ENCODE measurements around the gene FOXF2.

The FOXF2 gene

DNA sequence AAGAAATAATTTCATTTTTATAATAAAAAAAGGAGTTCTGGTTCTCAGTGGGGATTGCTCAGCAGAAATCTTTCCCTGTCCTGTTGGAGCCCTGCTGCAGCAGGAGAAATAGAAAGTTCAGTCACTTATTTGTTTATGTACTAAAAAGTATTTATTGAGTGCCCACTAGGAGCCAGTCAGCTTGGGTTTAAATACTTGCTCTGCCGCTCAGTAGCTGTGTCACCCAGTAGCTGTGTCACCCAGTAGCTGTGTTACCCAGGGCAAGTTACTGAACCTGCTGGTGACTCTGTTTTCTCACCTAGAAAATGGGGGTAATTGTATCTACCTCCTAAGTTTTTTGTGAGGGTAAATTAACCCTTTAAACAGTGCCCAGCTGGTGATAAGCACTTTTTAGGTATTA, 32.9 kb downstream of the FOXF2 start:
- Histone ChIP-seq H3K4me3 (ENCODE audit: low read depth, low read length) (no peak overlapping the region), H3K9ac (ENCODE audit: low read depth, low read length) (no peak overlapping the region), H3K27me3 (ENCODE audit: control insufficient read depth, insufficient read depth, low read length) (peaks cover 8% of the 10 kb centered on the region), H3K4me1 (ENCODE audit: control insufficient read depth, insufficient read depth, low read length) (no peaks in the 10 kb centered on the region), H3K36me3 (ENCODE audit: control insufficient read depth, insufficient read depth, low read length) (no peaks in the 10 kb centered on the region), H3K9me3 (ENCODE audit: control insufficient read depth, insufficient read depth, low read length) (no peaks in the 10 kb centered on the region)

DNA sequence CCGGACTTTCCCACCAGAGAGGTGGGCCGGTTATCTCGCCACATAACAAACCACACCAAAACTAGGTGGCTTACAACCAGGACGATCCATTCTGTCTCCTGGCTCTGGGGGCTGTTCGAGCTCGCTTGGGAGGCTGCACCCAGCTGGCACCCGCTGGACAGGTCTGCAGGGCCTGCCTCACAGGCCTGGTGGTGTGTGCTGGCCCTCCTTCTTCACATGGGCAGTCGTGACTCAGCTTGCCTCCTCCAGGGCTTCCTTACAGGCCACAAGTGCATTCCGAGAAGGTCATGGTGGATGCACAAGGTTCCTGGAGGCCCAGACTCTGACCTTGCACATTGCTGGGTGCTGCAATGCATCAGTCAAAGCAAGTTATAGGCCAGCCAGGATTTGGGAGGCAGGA, 34.2 kb downstream of the FOXF2 start:
- Histone ChIP-seq H3K36me3 (ENCODE audit: control insufficient read depth, insufficient read depth, low read length) (no peaks in the 10 kb centered on the region), H3K27me3 (ENCODE audit: control insufficient read depth, insufficient read depth, low read length) (peaks cover 8% of the 10 kb centered on the region), H3K4me3 (ENCODE audit: low read depth, low read length) (no peak overlapping the region), H3K4me1 (ENCODE audit: control insufficient read depth, insufficient read depth, low read length) (no peaks in the 10 kb centered on the region), H3K9ac (ENCODE audit: low read depth, low read length) (no peak overlapping the region), H3K9me3 (ENCODE audit: control insufficient read depth, insufficient read depth, low read length) (no peaks in the 10 kb centered on the region)

DNA sequence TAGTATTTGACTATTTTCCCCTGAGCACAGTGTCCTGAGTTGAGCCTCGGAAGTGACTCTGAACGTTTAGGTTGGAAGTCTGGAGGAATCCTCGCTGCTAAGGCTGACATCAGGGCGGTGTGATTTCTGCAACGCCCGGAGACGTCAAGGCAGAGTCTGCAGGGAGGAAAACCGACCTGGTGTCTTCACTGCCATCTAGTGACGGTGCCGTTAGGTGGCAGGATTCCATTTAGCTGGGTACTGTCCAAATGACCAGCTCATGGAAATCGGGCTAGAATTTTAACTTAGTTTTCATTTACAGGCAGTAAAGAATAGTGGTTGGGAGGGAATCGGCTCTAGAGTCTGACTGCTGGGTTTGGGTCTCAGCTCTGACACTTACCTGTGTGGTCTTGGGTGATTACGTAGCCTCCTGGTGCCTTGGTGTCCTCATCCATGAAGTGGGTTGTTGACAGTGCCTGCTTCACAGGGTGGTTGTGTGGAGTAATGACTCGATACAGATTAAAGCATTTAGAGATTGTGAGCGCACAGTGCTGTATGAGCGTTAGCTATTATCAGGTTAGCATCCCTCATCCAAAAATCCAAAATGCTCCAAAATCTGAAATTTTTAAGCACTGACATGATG, 35.0 kb downstream of the FOXF2 start:
- no peaks in the 10 kb centered on the region for H3K4me1 ChIP-seq (ENCODE audit: control insufficient read depth, insufficient read depth, low read length)
- no peak overlapping the region for H3K4me3 ChIP-seq (ENCODE audit: low read depth, low read length)
- no peaks in the 10 kb centered on the region for H3K9me3 ChIP-seq (ENCODE audit: control insufficient read depth, insufficient read depth, low read length)
- H3K36me3 ChIP-seq (ENCODE audit: control insufficient read depth, insufficient read depth, low read length), result no peaks in the 10 kb centered on the region
- peaks cover 8% of the 10 kb centered on the region for H3K27me3 ChIP-seq (ENCODE audit: control insufficient read depth, insufficient read depth, low read length)
- no peak overlapping the region for H3K9ac ChIP-seq (ENCODE audit: low read depth, low read length)

DNA sequence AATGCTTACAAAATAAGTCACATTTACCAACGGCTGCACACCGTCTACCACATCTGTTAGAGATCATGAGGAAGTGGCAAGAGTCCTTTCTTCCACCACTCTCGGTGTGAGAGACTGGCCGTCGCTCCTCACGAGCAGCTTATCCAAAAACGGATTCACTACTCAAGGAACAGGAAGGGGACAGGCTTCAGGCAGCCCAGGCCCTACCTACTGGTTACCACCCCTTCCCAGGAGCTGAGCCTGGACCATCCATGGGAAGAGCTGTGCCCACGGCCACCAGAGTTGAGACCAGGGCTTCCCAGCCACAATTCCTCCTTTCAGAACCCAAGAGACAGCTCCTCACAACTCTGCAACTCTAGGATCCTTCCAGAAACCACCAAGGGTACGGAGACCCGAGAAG, 37.0 kb downstream of the FOXF2 start:
- Histone ChIP-seq H3K4me3 (ENCODE audit: low read depth, low read length) (no peak overlapping the region), H3K36me3 (ENCODE audit: control insufficient read depth, insufficient read depth, low read length) (no peaks in the 10 kb centered on the region), H3K4me1 (ENCODE audit: control insufficient read depth, insufficient read depth, low read length) (no peaks in the 10 kb centered on the region), H3K9ac (ENCODE audit: low read depth, low read length) (no peak overlapping the region), H3K27me3 (ENCODE audit: control insufficient read depth, insufficient read depth, low read length) (peaks cover 8% of the 10 kb centered on the region), H3K9me3 (ENCODE audit: control insufficient read depth, insufficient read depth, low read length) (no peaks in the 10 kb centered on the region)

DNA sequence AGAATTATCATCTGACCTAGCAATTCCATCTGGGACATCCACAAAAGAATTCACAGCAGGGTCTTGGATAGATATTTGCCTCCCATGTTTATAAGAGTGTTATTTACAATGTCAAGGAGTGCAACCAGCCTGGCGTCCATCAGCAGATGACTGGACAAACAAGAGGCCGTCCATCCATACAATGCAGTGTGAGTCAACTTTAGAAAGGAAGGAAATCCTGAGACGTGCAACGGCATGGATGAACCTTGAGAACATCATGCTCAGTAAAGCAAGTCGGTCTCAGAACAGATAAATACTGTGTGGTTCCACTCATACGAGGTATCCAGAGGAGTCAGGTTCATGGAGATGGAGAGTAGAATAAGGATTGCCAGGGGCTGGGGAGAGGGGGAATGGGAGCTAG, 46.4 kb downstream of the FOXF2 start:
- H3K9ac ChIP-seq (ENCODE audit: low read depth, low read length), result no peak overlapping the region
- peaks cover 4% of the 10 kb centered on the region for H3K4me1 ChIP-seq (ENCODE audit: control insufficient read depth, insufficient read depth, low read length)
- no peak overlapping the region for H3K4me3 ChIP-seq (ENCODE audit: low read depth, low read length)
- H3K9me3 ChIP-seq (ENCODE audit: control insufficient read depth, insufficient read depth, low read length), result no peaks in the 10 kb centered on the region
- H3K36me3 ChIP-seq (ENCODE audit: control insufficient read depth, insufficient read depth, low read length), result no peaks in the 10 kb centered on the region
- H3K27me3 ChIP-seq (ENCODE audit: control insufficient read depth, insufficient read depth, low read length), result peaks cover 3% of the 10 kb centered on the region

DNA sequence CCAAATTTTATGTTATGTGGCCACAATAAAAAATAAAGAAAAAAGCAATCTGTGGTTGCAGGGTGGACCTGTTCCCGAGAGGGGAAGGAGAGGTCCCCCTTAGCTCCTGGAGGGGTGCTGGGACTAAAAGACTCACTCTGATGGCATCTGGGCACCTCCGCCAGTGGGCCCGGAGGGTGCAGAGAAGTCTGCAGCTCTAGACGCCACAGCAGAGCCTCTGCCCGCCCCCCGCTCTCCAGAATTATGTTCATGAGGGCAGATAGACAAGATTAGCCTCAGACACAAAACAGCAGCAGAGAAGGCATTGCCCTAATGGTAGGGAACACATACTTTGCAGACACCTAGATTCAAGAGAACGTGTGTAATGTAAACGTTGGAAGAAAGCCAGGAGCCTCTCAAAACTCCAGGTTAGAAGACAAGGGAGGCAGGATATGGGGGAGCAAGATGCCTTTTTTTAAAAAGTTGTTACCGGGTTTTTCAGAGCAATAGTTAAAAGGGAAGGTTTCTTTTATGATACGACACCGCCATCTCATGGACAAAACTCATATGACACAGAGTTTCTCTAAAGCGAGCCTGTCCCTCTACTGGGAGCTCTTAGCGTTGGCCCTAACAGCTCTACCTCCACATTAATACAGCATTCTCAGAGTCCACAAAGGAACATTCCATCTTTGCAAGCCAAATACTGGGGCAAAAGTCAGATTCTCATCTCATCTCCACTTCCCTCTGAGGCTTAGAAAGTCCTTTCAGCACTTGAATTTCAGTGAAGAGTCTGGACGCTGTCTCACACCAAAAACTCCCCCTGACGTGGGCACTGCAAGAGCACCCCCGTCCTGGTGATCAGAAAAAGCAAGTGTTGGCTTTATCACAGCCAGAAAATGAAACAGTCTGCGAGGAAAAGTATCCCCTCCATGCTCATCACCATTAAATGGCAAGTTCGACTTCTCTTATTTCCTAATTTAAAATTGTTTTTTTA, 47.2 kb downstream of the FOXF2 start:
- Histone ChIP-seq H3K4me1 (ENCODE audit: control insufficient read depth, insufficient read depth, low read length) (peaks cover 4% of the 10 kb centered on the region), H3K9ac (ENCODE audit: low read depth, low read length) (no peak overlapping the region)

DNA sequence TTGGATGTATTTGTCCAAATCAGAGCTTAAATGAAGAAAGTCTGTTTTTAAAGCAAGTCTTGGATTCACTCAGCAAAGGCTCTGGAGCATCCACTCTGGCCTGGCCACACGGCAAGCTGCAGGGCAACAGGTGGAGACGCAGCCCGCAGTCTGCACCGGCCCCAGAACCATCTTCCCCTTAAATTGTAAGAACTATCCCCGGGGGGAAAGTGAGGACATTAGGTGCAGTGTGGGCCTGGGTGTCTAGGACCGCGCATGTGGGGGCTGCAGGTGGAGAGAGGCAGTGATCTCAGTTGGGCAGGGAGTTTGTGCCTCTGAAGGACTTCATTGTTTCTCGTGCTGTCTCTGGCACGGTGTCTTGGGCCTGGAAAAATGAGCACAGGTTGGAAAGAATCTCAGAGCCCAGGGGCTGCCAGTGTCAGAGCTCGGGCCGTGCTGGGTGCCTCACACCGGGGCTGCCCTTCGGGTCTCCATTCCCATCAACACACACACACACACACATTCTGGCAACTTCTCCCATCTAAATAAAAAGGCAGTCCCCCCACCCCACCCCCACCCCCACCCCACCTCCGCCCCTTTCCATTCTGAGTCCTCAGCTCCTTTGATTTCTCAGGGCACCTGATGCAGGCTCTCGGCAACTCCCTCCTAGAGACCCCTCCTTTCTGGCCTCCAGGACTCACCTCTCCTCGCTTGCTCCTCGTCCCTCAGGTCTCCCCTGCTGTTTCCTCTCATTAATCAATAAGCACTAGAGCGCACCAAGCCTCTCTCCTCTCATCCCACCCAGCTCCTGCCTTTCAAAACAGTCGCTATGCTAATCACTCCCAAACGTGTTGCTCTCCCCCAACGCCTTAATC, 48.4 kb downstream of the FOXF2 start:
- Histone ChIP-seq H3K4me3 (ENCODE audit: low read depth, low read length) (no peak overlapping the region), H3K4me1 (ENCODE audit: control insufficient read depth, insufficient read depth, low read length) (peaks cover 4% of the 10 kb centered on the region), H3K9me3 (ENCODE audit: control insufficient read depth, insufficient read depth, low read length) (no peaks in the 10 kb centered on the region), H3K9ac (ENCODE audit: low read depth, low read length) (no peak overlapping the region), H3K36me3 (ENCODE audit: control insufficient read depth, insufficient read depth, low read length) (no peaks in the 10 kb centered on the region), H3K27me3 (ENCODE audit: control insufficient read depth, insufficient read depth, low read length) (peaks cover 3% of the 10 kb centered on the region)

More for the DNA sequence above, 47.2 kb downstream of the FOXF2 start:
- Histone ChIP-seq H3K27me3 (ENCODE audit: control insufficient read depth, insufficient read depth, low read length) (peaks cover 3% of the 10 kb centered on the region), H3K9me3 (ENCODE audit: control insufficient read depth, insufficient read depth, low read length) (no peaks in the 10 kb centered on the region), H3K4me3 (ENCODE audit: low read depth, low read length) (no peak overlapping the region), H3K36me3 (ENCODE audit: control insufficient read depth, insufficient read depth, low read length) (no peaks in the 10 kb centered on the region)

DNA sequence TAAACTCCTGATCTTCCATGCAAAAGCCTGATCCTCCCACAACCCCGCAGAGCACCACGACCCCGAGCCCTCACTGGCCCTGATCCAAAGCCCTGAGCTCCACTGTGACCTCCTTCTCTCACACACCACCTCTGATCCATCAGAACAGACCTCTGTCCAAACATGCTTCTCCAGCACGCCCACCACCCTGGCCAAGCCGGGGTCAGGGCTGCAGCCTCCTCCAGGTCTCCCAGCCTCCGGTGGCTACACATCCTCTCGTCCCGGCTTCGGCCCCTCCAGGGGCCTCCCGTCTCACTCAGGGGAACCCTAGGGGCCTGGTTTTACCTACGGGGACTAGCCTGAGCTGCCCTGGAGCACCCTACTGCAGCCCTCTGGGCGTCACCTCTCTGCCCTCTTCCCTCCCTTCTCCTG, 49.1 kb downstream of the FOXF2 start:
- Histone ChIP-seq H3K9ac (ENCODE audit: low read depth, low read length) (no peak overlapping the region), H3K4me3 (ENCODE audit: low read depth, low read length) (no peak overlapping the region), H3K9me3 (ENCODE audit: control insufficient read depth, insufficient read depth, low read length) (no peaks in the 10 kb centered on the region), H3K36me3 (ENCODE audit: control insufficient read depth, insufficient read depth, low read length) (no peaks in the 10 kb centered on the region), H3K27me3 (ENCODE audit: control insufficient read depth, insufficient read depth, low read length) (peaks cover 3% of the 10 kb centered on the region), H3K4me1 (ENCODE audit: control insufficient read depth, insufficient read depth, low read length) (peaks cover 4% of the 10 kb centered on the region)

DNA sequence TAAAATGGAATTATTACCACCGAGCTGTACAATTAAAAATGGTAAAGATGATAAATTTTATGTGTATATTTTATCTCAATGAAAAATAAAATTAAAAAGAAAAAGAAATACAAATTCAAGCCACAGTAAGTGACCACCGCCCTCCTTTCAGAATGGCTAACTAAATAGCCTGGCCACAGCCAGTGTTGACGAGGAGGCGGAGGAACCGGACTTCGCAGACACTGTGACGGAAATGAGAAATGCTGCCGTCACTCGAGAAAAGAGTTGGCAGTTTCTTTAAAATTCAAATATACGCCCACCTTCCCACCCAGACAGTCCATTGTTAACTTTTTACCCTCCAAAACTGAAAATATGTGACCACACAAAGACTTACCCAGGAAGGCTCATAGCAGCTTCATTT, 50.0 kb downstream of the FOXF2 start:
- no peaks in the 10 kb centered on the region for H3K9me3 ChIP-seq (ENCODE audit: control insufficient read depth, insufficient read depth, low read length)
- peaks cover 4% of the 10 kb centered on the region for H3K4me1 ChIP-seq (ENCODE audit: control insufficient read depth, insufficient read depth, low read length)
- H3K27me3 ChIP-seq (ENCODE audit: control insufficient read depth, insufficient read depth, low read length), result peaks cover 3% of the 10 kb centered on the region
- no peaks in the 10 kb centered on the region for H3K36me3 ChIP-seq (ENCODE audit: control insufficient read depth, insufficient read depth, low read length)
- H3K4me3 ChIP-seq (ENCODE audit: low read depth, low read length), result no peak overlapping the region
- H3K9ac ChIP-seq (ENCODE audit: low read depth, low read length), result no peak overlapping the region

DNA sequence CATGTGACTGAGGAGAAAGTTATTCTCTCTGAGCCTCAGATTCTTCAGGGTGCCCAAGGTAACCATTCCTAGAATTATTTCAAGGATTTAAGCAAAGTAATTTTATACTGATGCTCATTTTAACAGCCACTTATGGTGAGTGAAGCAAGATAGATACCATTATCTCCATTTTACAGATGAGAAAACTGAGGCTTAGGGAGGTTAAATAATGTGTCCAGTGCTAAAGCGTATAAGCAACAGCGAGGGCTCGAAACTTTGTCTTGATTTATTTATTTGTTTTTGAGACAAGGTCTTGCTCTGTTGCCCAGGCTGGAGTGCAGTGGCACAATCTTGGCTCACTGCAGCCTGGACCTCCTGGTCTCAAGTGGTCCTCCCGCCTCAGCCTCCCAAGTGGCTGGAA, 53.6 kb downstream of the FOXF2 start:
- H3K9me3 ChIP-seq (ENCODE audit: control insufficient read depth, insufficient read depth, low read length), result no peaks in the 10 kb centered on the region
- H3K4me1 ChIP-seq (ENCODE audit: control insufficient read depth, insufficient read depth, low read length), result peaks cover 4% of the 10 kb centered on the region
- H3K27me3 ChIP-seq (ENCODE audit: control insufficient read depth, insufficient read depth, low read length), result no peaks in the 10 kb centered on the region
- no peak overlapping the region for H3K9ac ChIP-seq (ENCODE audit: low read depth, low read length)
- no peaks in the 10 kb centered on the region for H3K36me3 ChIP-seq (ENCODE audit: control insufficient read depth, insufficient read depth, low read length)
- no peak overlapping the region for H3K4me3 ChIP-seq (ENCODE audit: low read depth, low read length)
